Neural crest cell (in vitro differentiated cells): ENCODE measurements around the gene IPO4. TPM values are rescaled to one million over a fixed set of nuclear protein-coding genes. Genes with fewer than 3 reads are reported as not detected.

Experiments
- DNase-seq: peaks from one replicate; pipeline ENCODE4 v3.0.0; 2021; ENCODE audit warnings: low read depth, mixed read lengths, low spot score
- H3K27ac Mint-ChIP-seq: one replicate; pipeline ENCODE4 v1.8.0; 2021; ENCODE audit warnings: mild to moderate bottlenecking, mixed read lengths; ENCODE audit not compliant: unreplicated experiment
- H3K27me3 Mint-ChIP-seq: 2 replicates; pipeline ENCODE4 v1.8.0; 2021; ENCODE audit warnings: low read depth, mild to moderate bottlenecking, mixed read lengths
- H3K36me3 Mint-ChIP-seq: 2 replicates; pipeline ENCODE4 v1.8.0; 2021; ENCODE audit warnings: low read depth, mild to moderate bottlenecking, mixed read lengths
- H3K4me1 Mint-ChIP-seq: 2 replicates; pipeline ENCODE4 v1.8.0; 2021; ENCODE audit warnings: mixed read lengths
- H3K4me3 Mint-ChIP-seq: one replicate; pipeline ENCODE4 v1.8.0; 2021; ENCODE audit warnings: mild to moderate bottlenecking, mixed read lengths
- H3K9me3 Mint-ChIP-seq: 2 replicates; pipeline ENCODE4 v1.8.0; 2021; ENCODE audit warnings: mixed read lengths
- total RNA-seq: library from RNA; stranded (reverse); gene quantifications from 2 replicates; pipeline ENCODE4 v1.2.1, GENCODE V29; 2021
- TF ChIP-seq, protein P1 (sequence below): fragments of 200-600 bp; sonication (generic); conservative IDR thresholded peaks from 2 replicates; pipeline ENCODE4 v1.5.0; 2021; ENCODE audit warnings: antibody characterized with exemption, mild to moderate bottlenecking

Gene IPO4
- total RNA-seq, 1 donor from 2014 or later, result 88.3 TPM

GRCh38 chr14:24235804-24236688 lies 47.4 kb upstream of the IPO4 start:
- Mint-ChIP-seq H3K36me3 (peaks cover 9% of the 10 kb centered on the region), H3K27ac (no peak overlapping the region), H3K27me3 (no peaks in the 10 kb centered on the region), H3K9me3 (no peaks in the 10 kb centered on the region), H3K4me1 (peaks cover 46% of the 10 kb centered on the region), H3K4me3 (peak overlapping the region; percentile 42)
- TF ChIP-seq, protein P1, sequence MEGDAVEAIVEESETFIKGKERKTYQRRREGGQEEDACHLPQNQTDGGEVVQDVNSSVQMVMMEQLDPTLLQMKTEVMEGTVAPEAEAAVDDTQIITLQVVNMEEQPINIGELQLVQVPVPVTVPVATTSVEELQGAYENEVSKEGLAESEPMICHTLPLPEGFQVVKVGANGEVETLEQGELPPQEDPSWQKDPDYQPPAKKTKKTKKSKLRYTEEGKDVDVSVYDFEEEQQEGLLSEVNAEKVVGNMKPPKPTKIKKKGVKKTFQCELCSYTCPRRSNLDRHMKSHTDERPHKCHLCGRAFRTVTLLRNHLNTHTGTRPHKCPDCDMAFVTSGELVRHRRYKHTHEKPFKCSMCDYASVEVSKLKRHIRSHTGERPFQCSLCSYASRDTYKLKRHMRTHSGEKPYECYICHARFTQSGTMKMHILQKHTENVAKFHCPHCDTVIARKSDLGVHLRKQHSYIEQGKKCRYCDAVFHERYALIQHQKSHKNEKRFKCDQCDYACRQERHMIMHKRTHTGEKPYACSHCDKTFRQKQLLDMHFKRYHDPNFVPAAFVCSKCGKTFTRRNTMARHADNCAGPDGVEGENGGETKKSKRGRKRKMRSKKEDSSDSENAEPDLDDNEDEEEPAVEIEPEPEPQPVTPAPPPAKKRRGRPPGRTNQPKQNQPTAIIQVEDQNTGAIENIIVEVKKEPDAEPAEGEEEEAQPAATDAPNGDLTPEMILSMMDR, result no peak
- DNase-seq, result no peak

- Mint-ChIP-seq H3K36me3 (peaks cover 9% of the 10 kb centered on the region), H3K4me1 (peaks cover 41% of the 10 kb centered on the region), H3K4me3 (peak overlapping the region; percentile 70), H3K9me3 (no peaks in the 10 kb centered on the region), H3K27ac (no peak overlapping the region), H3K27me3 (no peaks in the 10 kb centered on the region)
- TF ChIP-seq, protein P1, result no peak
- DNase-seq, result no peak
These were observed 45.7 kb upstream of the IPO4 start for GRCh38 chr14:24234095-24235005.

DNA sequence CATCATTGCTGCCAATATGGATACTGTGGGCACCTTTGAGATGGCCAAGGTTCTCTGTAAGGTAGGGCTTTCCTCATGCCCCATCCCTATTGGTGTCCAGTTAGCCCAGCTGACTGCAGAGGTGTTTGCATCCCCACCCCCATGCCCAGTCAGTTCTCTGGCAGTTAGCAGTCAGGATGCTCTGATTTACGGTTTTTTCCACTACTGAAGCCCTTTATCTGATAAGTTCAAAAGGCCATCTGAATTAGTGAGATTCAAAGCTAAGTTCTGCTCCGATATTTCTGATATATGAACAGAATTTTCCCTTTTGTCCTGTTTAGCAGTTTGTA lies 44.9 kb upstream of the IPO4 start:
- H3K36me3 Mint-ChIP-seq, result peaks cover 9% of the 10 kb centered on the region
- H3K4me3 Mint-ChIP-seq, result peak overlapping the region; percentile 92
- DNase-seq, result no peak
- H3K4me1 Mint-ChIP-seq, result peaks cover 41% of the 10 kb centered on the region
- no peaks in the 10 kb centered on the region for H3K27me3 Mint-ChIP-seq
- H3K27ac Mint-ChIP-seq, result no peak overlapping the region
- H3K9me3 Mint-ChIP-seq, result no peaks in the 10 kb centered on the region
- TF ChIP-seq, protein P1, result no peak

- peaks cover 41% of the 10 kb centered on the region for H3K4me1 Mint-ChIP-seq
- peaks cover 6% of the 10 kb centered on the region for H3K36me3 Mint-ChIP-seq
- TF ChIP-seq, protein P1, result no peak
- peak within 1 kb of the TSS; percentile 92 for H3K4me3 Mint-ChIP-seq
- H3K27ac Mint-ChIP-seq, result peak within 1 kb of the TSS; percentile 94
- no peak for DNase-seq
- H3K9me3 Mint-ChIP-seq, result no peaks in the 10 kb centered on the region
- H3K27me3 Mint-ChIP-seq, result no peaks in the 10 kb centered on the region
These were observed 44.3 kb upstream of the IPO4 start, which contains the start of gene GMPR2 for GRCh38 chr14:24232645-24233537. Gene GMPR2 (plus strand): TSS chr14:24232929. CDS start chr14:24233254, 325 bp downstream.
